ENCODE measurements around the gene WDR7.

Gene WDR7

DNA sequence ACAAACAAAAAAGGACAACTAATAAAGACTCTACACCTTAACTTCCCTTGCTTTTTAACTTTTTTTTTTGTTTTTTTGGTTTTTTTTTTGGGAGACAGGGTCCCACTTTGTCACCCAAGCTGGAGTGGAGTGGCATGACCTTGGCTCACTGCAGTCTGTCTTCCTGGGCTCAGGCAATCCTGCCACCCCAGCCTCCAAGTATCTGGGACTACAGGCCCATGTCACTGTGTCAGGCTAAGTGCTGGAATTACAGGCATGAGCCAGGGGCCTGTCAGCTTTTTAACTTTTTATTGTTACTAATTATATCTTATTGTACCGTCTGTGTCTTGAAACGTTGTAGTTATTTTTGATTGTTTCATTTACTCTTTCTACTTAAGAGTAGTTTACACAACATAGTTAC is 25.5 kb downstream of the WDR7 start:
- Mint-ChIP-seq H3K27me3 (no peaks in the 10 kb centered on the region), H3K4me3 (no peak overlapping the region), H3K4me1 (peaks cover 8% of the 10 kb centered on the region), H3K27ac (no peak overlapping the region), H3K36me3 (peaks cover 19% of the 10 kb centered on the region), H3K9me3 (peaks cover 5% of the 10 kb centered on the region)

- Mint-ChIP-seq H3K9me3 (peaks cover 5% of the 10 kb centered on the region), H3K4me1 (peaks cover 6% of the 10 kb centered on the region), H3K36me3 (peaks cover 24% of the 10 kb centered on the region), H3K27me3 (no peaks in the 10 kb centered on the region), H3K27ac (no peak overlapping the region), H3K4me3 (no peak overlapping the region)
Observed at GRCh38 chr18:56678836-56679565, 27.8 kb downstream of the WDR7 start.

DNA sequence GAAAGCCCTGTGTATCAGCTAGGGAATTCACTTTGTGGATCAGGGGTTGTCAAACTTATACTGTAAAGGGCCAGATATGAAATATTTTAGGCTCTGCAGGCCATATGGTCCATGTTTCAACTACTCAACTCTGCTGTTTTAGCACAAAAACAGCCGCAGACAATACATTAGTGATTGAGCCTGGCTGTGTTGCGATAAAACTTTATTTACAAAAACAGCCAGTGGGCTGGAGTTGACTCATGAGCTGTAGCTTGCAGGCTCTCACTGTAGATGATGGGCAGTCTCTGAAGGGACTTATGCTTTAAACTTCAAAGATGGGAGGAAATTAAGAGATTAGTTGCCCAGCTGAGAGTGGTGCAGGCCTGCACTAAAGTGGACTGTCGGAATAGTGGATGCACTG is 33.1 kb downstream of the WDR7 start:
- no peaks in the 10 kb centered on the region for H3K9me3 Mint-ChIP-seq
- no peaks in the 10 kb centered on the region for H3K4me1 Mint-ChIP-seq
- H3K27me3 Mint-ChIP-seq: no peaks in the 10 kb centered on the region
- peaks cover 4% of the 10 kb centered on the region for H3K36me3 Mint-ChIP-seq
- H3K4me3 Mint-ChIP-seq: no peak overlapping the region
- H3K27ac Mint-ChIP-seq: no peak overlapping the region

DNA sequence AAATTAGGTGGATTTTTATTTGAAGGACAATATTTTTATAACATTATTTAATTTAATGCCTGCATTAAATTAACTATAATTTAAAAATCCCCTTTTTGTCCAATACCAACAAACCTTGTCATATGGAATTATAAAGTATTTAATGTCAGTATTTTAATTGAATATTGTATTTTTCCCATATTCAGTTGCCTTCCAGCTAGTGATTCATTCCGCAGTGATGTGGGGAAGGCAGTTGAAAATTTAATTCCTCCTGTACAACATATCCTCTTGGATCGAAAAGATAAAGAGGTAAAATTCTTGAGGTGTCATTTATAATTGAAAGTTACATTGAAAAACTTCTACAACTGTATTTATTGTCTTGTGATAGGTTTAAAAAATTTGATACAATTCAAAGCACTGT is 40.4 kb downstream of the WDR7 start:
- Mint-ChIP-seq H3K27ac (no peak overlapping the region), H3K27me3 (no peaks in the 10 kb centered on the region), H3K36me3 (peaks cover 1% of the 10 kb centered on the region), H3K4me3 (no peak overlapping the region), H3K9me3 (no peaks in the 10 kb centered on the region), H3K4me1 (no peaks in the 10 kb centered on the region)

DNA sequence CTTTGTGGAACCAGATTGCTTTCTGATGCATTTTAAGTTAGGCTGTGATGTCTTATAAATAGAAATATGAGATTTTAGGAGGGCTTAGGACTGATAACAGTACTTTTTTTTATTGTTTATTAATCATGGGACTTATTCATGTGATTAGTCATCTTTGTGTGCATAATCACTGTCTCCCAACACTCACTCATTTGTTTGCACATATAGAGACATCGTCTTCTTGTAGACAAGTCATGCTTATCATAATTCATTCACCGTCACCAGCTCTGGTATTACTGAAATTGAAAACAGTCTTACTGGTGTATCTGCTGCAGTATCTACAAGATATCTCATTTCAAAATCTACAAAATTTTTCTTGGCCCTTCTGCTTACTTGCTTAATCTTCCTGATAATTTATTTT is 45.8 kb downstream of the WDR7 start:
- no peaks in the 10 kb centered on the region for H3K27me3 Mint-ChIP-seq
- H3K36me3 Mint-ChIP-seq: peaks cover 1% of the 10 kb centered on the region
- H3K27ac Mint-ChIP-seq: no peak overlapping the region
- no peak overlapping the region for H3K4me3 Mint-ChIP-seq
- H3K4me1 Mint-ChIP-seq: no peaks in the 10 kb centered on the region
- H3K9me3 Mint-ChIP-seq: no peaks in the 10 kb centered on the region

DNA sequence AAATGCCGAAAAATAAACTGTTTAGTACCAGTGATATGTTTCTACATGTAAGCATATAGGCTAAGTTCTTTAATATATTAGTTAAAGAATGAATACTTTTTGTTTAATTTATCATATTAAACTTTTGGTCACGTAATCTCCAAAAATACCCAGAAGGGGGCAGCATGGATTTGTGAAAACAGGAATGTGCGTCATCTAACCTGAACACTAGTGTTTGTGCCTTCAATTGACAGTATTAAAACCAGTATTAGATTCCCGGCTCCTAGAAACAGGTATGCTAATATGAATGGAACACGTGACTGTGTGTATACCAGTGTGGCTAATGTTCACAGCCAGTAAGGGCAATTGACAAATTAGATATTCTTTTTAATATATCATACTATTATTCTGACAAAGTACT is 51.8 kb downstream of the WDR7 start:
- Mint-ChIP-seq H3K9me3 (no peaks in the 10 kb centered on the region), H3K36me3 (peaks cover 3% of the 10 kb centered on the region), H3K27me3 (no peaks in the 10 kb centered on the region), H3K27ac (no peak overlapping the region), H3K4me3 (no peak overlapping the region), H3K4me1 (no peaks in the 10 kb centered on the region)

DNA sequence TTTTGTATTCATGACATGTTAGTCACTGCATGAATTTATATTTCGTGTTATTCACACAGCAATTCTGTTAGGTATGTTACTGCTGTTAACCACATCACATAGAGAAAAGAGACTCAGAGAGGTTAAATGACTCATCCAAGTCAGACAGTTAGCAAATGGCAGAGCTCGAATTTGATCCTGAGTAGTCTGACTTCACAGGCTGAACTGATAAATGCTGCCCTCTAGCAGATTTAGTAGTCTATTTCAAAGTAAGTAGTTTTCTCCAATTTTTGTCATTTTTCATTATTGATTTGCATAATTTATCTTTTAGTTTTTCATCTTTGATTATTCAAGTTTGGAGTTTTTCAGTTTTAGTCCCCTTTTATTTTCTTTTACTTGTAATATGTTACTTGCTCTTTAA is 58.3 kb downstream of the WDR7 start:
- Mint-ChIP-seq H3K4me3 (no peak overlapping the region), H3K4me1 (peaks cover 14% of the 10 kb centered on the region), H3K36me3 (peaks cover 3% of the 10 kb centered on the region), H3K9me3 (no peaks in the 10 kb centered on the region), H3K27ac (peak overlapping the region; percentile 65), H3K27me3 (no peaks in the 10 kb centered on the region)

- Mint-ChIP-seq H3K4me1 (peaks cover 14% of the 10 kb centered on the region), H3K4me3 (no peak overlapping the region), H3K27me3 (no peaks in the 10 kb centered on the region), H3K27ac (no peak overlapping the region), H3K9me3 (no peaks in the 10 kb centered on the region), H3K36me3 (no peaks in the 10 kb centered on the region)
Observed at GRCh38 chr18:56711708-56712445, 60.7 kb downstream of the WDR7 start.

- no peaks in the 10 kb centered on the region for H3K27me3 Mint-ChIP-seq
- no peak overlapping the region for H3K27ac Mint-ChIP-seq
- no peaks in the 10 kb centered on the region for H3K9me3 Mint-ChIP-seq
Observed at GRCh38 chr18:56712761-56713160, 61.6 kb downstream of the WDR7 start.

GRCh38 chr18:56715121-56715520 is 64.0 kb downstream of the WDR7 start:
- H3K4me3 Mint-ChIP-seq: no peak overlapping the region
- H3K27me3 Mint-ChIP-seq: no peaks in the 10 kb centered on the region
- H3K4me1 Mint-ChIP-seq: peaks cover 6% of the 10 kb centered on the region
- H3K9me3 Mint-ChIP-seq: no peaks in the 10 kb centered on the region
- no peak overlapping the region for H3K27ac Mint-ChIP-seq
- H3K36me3 Mint-ChIP-seq: peaks cover 13% of the 10 kb centered on the region

More at GRCh38 chr18:56712761-56713160, 61.6 kb downstream of the WDR7 start:
- H3K4me1 Mint-ChIP-seq: peaks cover 14% of the 10 kb centered on the region
- no peak overlapping the region for H3K4me3 Mint-ChIP-seq
- peaks cover 3% of the 10 kb centered on the region for H3K36me3 Mint-ChIP-seq

DNA sequence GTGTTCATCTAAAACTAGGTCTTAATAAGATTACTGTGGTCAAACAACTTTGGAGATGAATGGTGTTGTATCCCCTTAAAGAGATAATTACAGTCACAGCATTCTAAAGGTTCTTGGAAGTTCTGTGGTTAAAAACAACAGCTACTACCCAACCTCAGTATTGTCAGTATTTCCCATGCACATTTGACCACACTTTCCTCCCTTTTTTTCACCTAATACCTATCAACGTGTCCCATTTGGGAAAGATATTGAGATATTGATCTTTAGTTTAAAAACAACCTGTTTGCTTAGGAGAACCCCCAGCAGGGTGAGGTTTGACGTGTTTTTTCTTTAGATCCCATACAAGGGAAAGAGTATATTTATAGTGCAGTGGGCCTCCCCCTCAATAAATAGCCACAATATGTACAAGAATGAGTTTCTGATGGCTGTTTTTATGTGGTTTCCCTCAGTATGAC is 65.6 kb downstream of the WDR7 start:
- no peaks in the 10 kb centered on the region for H3K27me3 Mint-ChIP-seq
- no peaks in the 10 kb centered on the region for H3K9me3 Mint-ChIP-seq
- H3K36me3 Mint-ChIP-seq: peaks cover 13% of the 10 kb centered on the region
- no peak overlapping the region for H3K27ac Mint-ChIP-seq
- no peak overlapping the region for H3K4me3 Mint-ChIP-seq
- H3K4me1 Mint-ChIP-seq: peaks cover 6% of the 10 kb centered on the region

GRCh38 chr18:56721031-56721430 is 69.9 kb downstream of the WDR7 start:
- Mint-ChIP-seq H3K9me3 (peaks cover 6% of the 10 kb centered on the region), H3K4me1 (no peaks in the 10 kb centered on the region), H3K27ac (no peak overlapping the region), H3K36me3 (peaks cover 34% of the 10 kb centered on the region), H3K27me3 (no peaks in the 10 kb centered on the region), H3K4me3 (no peak overlapping the region)

GRCh38 chr18:56721491-56721890 is 70.3 kb downstream of the WDR7 start:
- H3K27ac Mint-ChIP-seq: no peak overlapping the region
- no peak overlapping the region for H3K4me3 Mint-ChIP-seq
- H3K36me3 Mint-ChIP-seq: peaks cover 34% of the 10 kb centered on the region
- no peaks in the 10 kb centered on the region for H3K4me1 Mint-ChIP-seq
- H3K27me3 Mint-ChIP-seq: no peaks in the 10 kb centered on the region
- peaks cover 6% of the 10 kb centered on the region for H3K9me3 Mint-ChIP-seq

GRCh38 chr18:56722518-56722917 is 71.4 kb downstream of the WDR7 start:
- peaks cover 35% of the 10 kb centered on the region for H3K36me3 Mint-ChIP-seq

DNA sequence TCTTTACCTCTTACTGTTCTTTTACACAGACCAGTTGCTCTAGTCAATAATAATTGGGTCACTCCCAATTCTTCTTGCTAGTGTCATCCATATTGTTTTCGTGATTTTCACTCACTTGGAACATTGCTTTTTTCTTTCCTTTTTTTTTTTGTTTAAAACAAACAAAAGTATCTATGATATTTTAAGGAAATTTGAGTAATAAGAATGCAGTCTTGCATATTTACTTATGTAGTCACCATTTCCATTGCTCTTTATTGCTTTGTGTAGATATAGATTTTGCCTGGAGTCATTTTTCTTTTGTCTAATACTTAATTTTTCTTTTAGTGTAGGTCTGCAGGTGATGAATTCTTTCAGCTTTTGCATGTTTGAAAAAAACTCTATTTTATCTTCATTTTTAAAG is 71.9 kb downstream of the WDR7 start:
- H3K4me1 Mint-ChIP-seq: peaks cover 14% of the 10 kb centered on the region
- no peak overlapping the region for H3K4me3 Mint-ChIP-seq
- no peak overlapping the region for H3K27ac Mint-ChIP-seq
- peaks cover 6% of the 10 kb centered on the region for H3K9me3 Mint-ChIP-seq
- H3K36me3 Mint-ChIP-seq: peaks cover 38% of the 10 kb centered on the region
- H3K27me3 Mint-ChIP-seq: no peaks in the 10 kb centered on the region

More at GRCh38 chr18:56722518-56722917, 71.4 kb downstream of the WDR7 start:
- Mint-ChIP-seq H3K9me3 (peaks cover 6% of the 10 kb centered on the region), H3K27ac (no peak overlapping the region), H3K4me1 (peaks cover 8% of the 10 kb centered on the region), H3K27me3 (no peaks in the 10 kb centered on the region), H3K4me3 (no peak overlapping the region)

- peaks cover 6% of the 10 kb centered on the region for H3K9me3 Mint-ChIP-seq
- no peak overlapping the region for H3K4me3 Mint-ChIP-seq
- H3K27me3 Mint-ChIP-seq: no peaks in the 10 kb centered on the region
- no peak overlapping the region for H3K27ac Mint-ChIP-seq
- H3K4me1 Mint-ChIP-seq: peaks cover 18% of the 10 kb centered on the region
- H3K36me3 Mint-ChIP-seq: peaks cover 41% of the 10 kb centered on the region
Observed at GRCh38 chr18:56723706-56724105, 72.5 kb downstream of the WDR7 start.
